ENCODE measurements around the gene EXOC1. TPM values are rescaled to one million over a fixed set of nuclear protein-coding genes. Genes with fewer than 3 reads are reported as not detected.

Gene EXOC1
- total RNA-seq, 2 donors from 2014 or later = 18.0 to 18.4 TPM

GRCh38 chr4:55938481-55938880, 85.0 kb downstream of the EXOC1 start:
- Histone ChIP-seq H3K27me3 (no peaks in the 10 kb centered on the region), H3K9me3 (peaks cover 2 to 28% of the 10 kb centered on the region in 2 donors)
- DNase-seq (ENCODE audit: low spot score) = no peak

DNA sequence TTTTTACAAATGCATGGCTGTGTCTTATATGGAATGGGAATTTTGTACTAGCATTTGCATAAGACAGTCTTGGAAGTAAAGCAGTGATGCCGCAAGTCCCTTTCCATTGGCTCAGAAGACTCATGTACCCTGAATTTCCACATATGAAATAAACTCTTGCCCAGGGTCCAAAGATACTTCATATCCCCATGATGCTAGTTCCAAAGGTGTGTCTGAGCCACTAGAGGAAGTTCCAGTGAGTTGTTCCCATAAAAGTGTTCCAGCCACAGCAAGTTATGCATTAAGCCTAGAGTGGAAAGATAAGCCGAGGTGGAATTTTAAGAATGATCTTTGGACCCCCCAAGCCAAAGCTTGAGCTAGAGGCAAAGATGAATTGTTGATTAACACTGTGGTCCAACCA, 86.0 kb downstream of the EXOC1 start:
- no peak for TF ChIP-seq CTCF (IDR thresholded peaks at IDR 0.05)
- H3K36me3 ChIP-seq = peaks cover 8% of the 10 kb centered on the region
- no peak overlapping the region for H3K4me3 ChIP-seq
- H3K27me3 ChIP-seq = no peaks in the 10 kb centered on the region
- no peak overlapping the region for H3K27ac ChIP-seq
- no peaks in the 10 kb centered on the region for H3K4me1 ChIP-seq
- peaks cover 2 to 20% of the 10 kb centered on the region in 2 donors for H3K9me3 ChIP-seq
- DNase-seq (ENCODE audit: low spot score) = no peak

More at GRCh38 chr4:55938481-55938880, 85.0 kb downstream of the EXOC1 start:
- TF ChIP-seq CTCF (IDR thresholded peaks at IDR 0.05) = no peak
- H3K4me1 ChIP-seq = no peaks in the 10 kb centered on the region
- H3K36me3 ChIP-seq = peaks cover 8% of the 10 kb centered on the region
- H3K27ac ChIP-seq = no peak overlapping the region
- no peak overlapping the region for H3K4me3 ChIP-seq

DNA sequence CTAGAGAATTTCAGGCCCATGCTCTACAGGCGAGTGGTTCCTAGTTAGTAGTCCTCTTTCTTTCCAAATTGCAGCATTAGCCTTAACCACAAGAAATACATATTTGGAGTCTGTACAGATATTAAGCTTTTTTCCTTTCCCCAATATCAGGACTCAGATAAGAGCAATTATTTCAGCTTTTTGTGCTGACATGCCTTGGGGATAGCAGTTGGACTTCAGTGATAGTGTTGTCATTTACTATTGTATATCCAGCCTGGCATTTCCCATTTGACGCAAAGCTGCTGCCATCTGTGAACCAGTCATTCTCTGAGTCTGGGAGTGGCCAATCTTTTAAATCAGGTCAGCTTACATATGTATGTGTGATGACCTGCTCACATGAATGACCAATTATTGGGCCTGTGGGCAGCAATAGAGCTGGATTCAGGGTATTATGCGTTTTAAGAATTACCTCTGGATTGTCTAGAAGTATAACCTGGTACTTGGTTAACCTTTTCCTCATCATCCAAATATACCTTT, 88.5 kb downstream of the EXOC1 start:
- Histone ChIP-seq H3K36me3 (peaks cover 8% of the 10 kb centered on the region), H3K4me1 (no peaks in the 10 kb centered on the region), H3K27ac (no peak overlapping the region), H3K4me3 (no peak overlapping the region), H3K27me3 (no peaks in the 10 kb centered on the region), H3K9me3 (peaks cover 0 to 7% of the 10 kb centered on the region in 2 donors)
- TF ChIP-seq CTCF (IDR thresholded peaks at IDR 0.05) = no peak
- DNase-seq (ENCODE audit: low spot score) = no peak

- peak overlapping the region; percentile 87 to 93 for H3K27ac ChIP-seq
- no peak for TF ChIP-seq CTCF (IDR thresholded peaks at IDR 0.05)
- H3K4me1 ChIP-seq = peaks cover 0 to 24% of the 10 kb centered on the region in 2 donors
- no peaks in the 10 kb centered on the region for H3K9me3 ChIP-seq
- no peaks in the 10 kb centered on the region for H3K27me3 ChIP-seq
- H3K36me3 ChIP-seq = no peaks in the 10 kb centered on the region
- no peak for DNase-seq (ENCODE audit: low spot score)
- peak overlapping the region; percentile 12 to 78 for H3K4me3 ChIP-seq
Measured at GRCh38 chr4:55947254-55947882, 93.9 kb downstream of the EXOC1 start.

DNA sequence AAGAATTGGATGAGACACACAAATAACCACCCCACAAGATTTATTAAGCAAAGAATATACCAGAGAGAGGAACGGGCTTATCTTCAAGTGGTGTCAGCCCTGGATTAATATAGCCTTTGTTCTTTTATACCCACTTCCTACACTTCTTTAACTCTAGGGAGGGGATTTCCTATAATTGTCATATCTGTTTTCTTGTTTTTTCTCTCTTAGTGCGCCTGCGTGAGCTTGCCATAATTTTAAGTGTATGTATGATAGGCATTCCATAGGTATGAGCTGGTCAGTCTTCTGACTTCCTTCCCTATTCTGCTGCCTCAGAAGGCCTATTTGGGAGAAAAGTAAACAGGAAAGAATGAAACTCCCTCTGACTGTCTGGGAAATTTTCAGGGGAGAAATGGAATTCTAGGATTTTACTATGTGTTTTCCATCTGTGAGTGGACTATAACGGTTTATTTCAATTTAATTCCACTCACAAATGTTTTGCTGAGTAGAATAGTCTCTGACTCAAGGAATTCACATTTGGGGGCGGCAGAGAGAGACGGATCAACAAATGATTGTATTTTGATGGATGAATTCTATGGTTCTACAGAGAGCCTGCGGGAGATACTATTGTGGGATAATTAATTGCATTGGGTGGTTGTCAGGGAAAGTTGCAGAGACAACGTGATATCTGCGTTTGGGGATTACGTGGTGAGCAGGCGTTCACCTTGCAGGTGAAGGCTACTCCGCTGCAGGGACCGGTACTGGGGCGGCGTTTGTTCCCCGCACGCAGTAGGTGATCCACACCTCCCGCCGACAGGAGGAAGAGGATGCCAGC, 94.7 kb downstream of the EXOC1 start:
- H3K27me3 ChIP-seq = no peaks in the 10 kb centered on the region
- peak overlapping the region; percentile 78 to 91 for H3K4me3 ChIP-seq
- no peak for DNase-seq (ENCODE audit: low spot score)
- H3K36me3 ChIP-seq = no peaks in the 10 kb centered on the region
- H3K27ac ChIP-seq = peak overlapping the region; percentile 87 to 93
- no peaks in the 10 kb centered on the region for H3K9me3 ChIP-seq
- H3K4me1 ChIP-seq = peaks cover 0 to 24% of the 10 kb centered on the region in 2 donors
- TF ChIP-seq CTCF (IDR thresholded peaks at IDR 0.05) = no peak
